Esophagus squamous epithelium (tissue), 4 donors: Measurements from ENCODE around the gene TCF23.

Source experiments
- POLR2A ChIP-seq, 4 donors: fragments of 450-650 bp; IDR thresholded peaks; one replicate each; pipeline ENCODE4 v1.6.1; 2017; ENCODE audit warnings: antibody characterized with exemption in 4 of 4, mild to moderate bottlenecking in 4 of 4, moderate library complexity in 3 of 4
- TF ChIP-seq, protein P1 (sequence below), 6 experiments: fragments of 450-650 bp in 4 of 6; fragments of 200-600 bp in 2 of 6; sonication (generic) in 2 of 6; IDR thresholded peaks; one replicate each; pipeline ENCODE4 v1.5.1; 2016 to 2019; ENCODE audit warnings: antibody characterized with exemption in 6 of 6, mild to moderate bottlenecking in 4 of 6, moderate library complexity in 4 of 6

DNA sequence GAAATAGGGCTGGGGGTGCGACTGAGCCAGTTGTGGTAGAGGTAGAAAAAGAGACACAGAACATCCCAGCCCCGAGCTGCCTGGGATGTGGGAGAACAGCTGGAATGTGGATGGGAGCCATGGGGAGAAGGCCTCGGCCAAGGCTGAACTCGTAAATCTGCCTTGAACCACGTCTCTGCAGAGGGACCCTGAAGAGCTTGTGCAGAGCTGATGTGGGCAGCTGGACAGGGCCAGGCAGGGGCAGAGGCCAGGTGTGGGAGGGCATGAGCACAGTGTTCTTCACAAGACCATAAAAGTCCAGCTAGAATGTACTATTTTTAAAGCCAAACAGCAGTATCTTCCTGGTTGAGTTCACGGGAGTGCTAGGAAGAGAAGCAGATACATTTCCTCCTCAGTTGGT is 5.7 kb downstream of the TCF23 start:
- TF ChIP-seq, protein P1, sequence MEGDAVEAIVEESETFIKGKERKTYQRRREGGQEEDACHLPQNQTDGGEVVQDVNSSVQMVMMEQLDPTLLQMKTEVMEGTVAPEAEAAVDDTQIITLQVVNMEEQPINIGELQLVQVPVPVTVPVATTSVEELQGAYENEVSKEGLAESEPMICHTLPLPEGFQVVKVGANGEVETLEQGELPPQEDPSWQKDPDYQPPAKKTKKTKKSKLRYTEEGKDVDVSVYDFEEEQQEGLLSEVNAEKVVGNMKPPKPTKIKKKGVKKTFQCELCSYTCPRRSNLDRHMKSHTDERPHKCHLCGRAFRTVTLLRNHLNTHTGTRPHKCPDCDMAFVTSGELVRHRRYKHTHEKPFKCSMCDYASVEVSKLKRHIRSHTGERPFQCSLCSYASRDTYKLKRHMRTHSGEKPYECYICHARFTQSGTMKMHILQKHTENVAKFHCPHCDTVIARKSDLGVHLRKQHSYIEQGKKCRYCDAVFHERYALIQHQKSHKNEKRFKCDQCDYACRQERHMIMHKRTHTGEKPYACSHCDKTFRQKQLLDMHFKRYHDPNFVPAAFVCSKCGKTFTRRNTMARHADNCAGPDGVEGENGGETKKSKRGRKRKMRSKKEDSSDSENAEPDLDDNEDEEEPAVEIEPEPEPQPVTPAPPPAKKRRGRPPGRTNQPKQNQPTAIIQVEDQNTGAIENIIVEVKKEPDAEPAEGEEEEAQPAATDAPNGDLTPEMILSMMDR (IDR thresholded peaks at IDR 0.05), result no peak
- no peak for TF ChIP-seq POLR2A (IDR thresholded peaks at IDR 0.05)
